Measurements from ENCODE around the gene OBSCN. TPM values are rescaled to one million over a fixed set of nuclear protein-coding genes. Genes with fewer than 3 reads are reported as not detected.

OBSCN gene
- total RNA-seq, 2 experiments from 2014 or later, result 80.8 to 82.2 TPM

DNA sequence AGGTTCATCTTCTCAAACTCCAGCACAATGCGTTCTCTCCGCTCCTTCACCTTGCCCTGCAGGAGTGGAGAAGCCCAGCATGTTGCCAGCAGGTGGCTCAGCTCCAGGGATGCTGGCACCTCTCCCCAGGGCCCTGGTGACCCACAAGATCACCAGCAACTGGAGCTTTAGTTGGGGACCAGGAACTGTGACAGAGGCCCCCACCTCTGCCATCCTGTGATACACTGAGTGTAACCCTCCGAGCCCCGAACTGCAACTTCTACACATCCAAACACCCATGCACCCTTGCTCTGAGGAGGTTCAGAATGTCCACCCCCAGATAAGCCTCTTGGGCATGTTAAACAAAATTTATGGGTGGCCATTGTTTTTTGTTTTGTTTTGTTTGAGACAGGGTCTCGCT, 203.3 kb downstream of the OBSCN start:
- H3K27ac ChIP-seq (ENCODE audit: low read depth in 1 of 2, low read length in 2 of 2), result no peak overlapping the region
- no peak overlapping the region for H3K27ac Mint-ChIP-seq
- no peak for ATAC-seq (ENCODE audit: poor library complexity)
- CTCF ChIA-PET, result no interaction called here
- H3K4me1 ChIP-seq (ENCODE audit: insufficient read depth, low read length), result peaks cover 24% of the 10 kb centered on the region
- POLR2A ChIA-PET, result no interaction called here
- H3K4me3 Mint-ChIP-seq, result no peak overlapping the region
- no peaks in the 10 kb centered on the region for H3K36me3 ChIP-seq (ENCODE audit: insufficient read depth, low read length)
- no peaks in the 10 kb centered on the region for H3K27me3 Mint-ChIP-seq
- H3K9me3 ChIP-seq (ENCODE audit: control insufficient read depth in 1 of 2, insufficient read depth in 1 of 2, low read length in 2 of 2), result peaks cover 0 to 4% of the 10 kb centered on the region in 2 experiments
- no peak overlapping the region for H3K4me3 ChIP-seq (ENCODE audit: low read length)
- intact Hi-C loops (cut with DNase I, micrococcal nuclease), result loop anchor here in 1 of 2 experiments (5.0 kb wide), 1 partner anchor 194 kb away; no protein-coding TSS in a partner anchor
- H3K36me3 Mint-ChIP-seq (ENCODE audit: low read depth), result no peaks in the 10 kb centered on the region
- TF ChIP-seq, protein P1, sequence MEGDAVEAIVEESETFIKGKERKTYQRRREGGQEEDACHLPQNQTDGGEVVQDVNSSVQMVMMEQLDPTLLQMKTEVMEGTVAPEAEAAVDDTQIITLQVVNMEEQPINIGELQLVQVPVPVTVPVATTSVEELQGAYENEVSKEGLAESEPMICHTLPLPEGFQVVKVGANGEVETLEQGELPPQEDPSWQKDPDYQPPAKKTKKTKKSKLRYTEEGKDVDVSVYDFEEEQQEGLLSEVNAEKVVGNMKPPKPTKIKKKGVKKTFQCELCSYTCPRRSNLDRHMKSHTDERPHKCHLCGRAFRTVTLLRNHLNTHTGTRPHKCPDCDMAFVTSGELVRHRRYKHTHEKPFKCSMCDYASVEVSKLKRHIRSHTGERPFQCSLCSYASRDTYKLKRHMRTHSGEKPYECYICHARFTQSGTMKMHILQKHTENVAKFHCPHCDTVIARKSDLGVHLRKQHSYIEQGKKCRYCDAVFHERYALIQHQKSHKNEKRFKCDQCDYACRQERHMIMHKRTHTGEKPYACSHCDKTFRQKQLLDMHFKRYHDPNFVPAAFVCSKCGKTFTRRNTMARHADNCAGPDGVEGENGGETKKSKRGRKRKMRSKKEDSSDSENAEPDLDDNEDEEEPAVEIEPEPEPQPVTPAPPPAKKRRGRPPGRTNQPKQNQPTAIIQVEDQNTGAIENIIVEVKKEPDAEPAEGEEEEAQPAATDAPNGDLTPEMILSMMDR (IDR thresholded peaks at IDR 0.05), result no peak
- no peaks in the 10 kb centered on the region for H3K9me3 Mint-ChIP-seq
- peaks cover 8% of the 10 kb centered on the region for H3K4me1 Mint-ChIP-seq (ENCODE audit: low read depth)
- no peak for DNase-seq
- peaks cover 0 to 8% of the 10 kb centered on the region in 2 experiments for H3K27me3 ChIP-seq (ENCODE audit: control insufficient read depth in 1 of 2, insufficient read depth in 2 of 2, low read length in 2 of 2)

DNA sequence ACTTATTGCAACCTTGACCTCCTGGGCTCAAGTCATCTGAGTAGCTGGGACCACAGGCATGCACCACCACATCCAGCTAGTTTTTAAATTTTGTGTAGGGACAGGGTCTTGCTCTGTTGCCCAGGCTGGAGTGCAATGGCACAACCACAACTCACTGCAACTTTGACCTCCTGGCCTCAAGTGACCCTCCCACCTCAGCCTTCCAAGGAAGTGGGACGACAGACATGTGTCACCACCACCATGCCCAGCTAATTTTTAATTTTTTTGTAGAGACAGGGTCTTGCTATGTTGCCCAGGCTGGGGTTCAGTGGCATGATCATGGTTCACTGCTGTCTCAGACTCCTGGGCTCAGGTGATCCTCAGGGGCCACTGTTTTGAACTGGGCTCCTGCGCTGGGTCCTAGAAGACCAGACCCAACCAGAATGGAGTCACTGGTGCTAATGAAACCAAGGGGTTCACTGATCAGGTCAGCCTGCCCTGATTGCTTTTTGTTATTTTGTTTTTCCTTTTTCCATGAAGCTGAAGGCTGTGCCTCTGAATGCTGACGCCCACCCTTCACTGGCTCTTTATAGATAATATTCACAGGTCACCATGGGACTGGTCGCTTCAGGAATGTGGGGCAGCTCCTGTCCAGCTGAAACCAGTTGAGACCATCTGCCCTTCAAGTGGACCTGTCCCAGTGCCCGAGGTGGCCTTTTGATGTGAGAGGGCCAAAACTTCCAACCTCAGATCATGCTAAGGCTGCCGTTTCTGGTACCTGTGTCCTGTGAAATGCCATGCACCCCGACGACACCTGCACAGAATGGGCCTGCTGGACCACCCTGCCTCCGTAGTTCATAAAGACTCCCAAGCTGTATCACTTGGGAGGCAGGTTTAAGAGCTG, 203.9 kb downstream of the OBSCN start:
- ChIA-PET POLR2A (interaction anchor here (0.6 kb wide), 1 partner anchor 110 kb away, joined by 3 read pairs; no protein-coding TSS in a partner anchor), CTCF (no interaction called here)
- Histone ChIP-seq H3K27ac (ENCODE audit: low read depth in 1 of 2, low read length in 2 of 2) (no peak overlapping the region), H3K9me3 (ENCODE audit: control insufficient read depth in 1 of 2, insufficient read depth in 1 of 2, low read length in 2 of 2) (peaks cover 0 to 6% of the 10 kb centered on the region in 2 experiments), H3K4me1 (ENCODE audit: insufficient read depth, low read length) (peaks cover 30% of the 10 kb centered on the region), H3K4me3 (ENCODE audit: low read length) (no peak overlapping the region), H3K36me3 (ENCODE audit: insufficient read depth, low read length) (no peaks in the 10 kb centered on the region), H3K27me3 (ENCODE audit: control insufficient read depth in 1 of 2, insufficient read depth in 2 of 2, low read length in 2 of 2) (peaks cover 0 to 8% of the 10 kb centered on the region in 2 experiments)
- TF ChIP-seq, protein P1 (IDR thresholded peaks at IDR 0.05), result no peak
- no peak for ATAC-seq (ENCODE audit: poor library complexity)
- H3K27ac Mint-ChIP-seq, result no peak overlapping the region
- no peaks in the 10 kb centered on the region for H3K9me3 Mint-ChIP-seq
- peaks cover 11% of the 10 kb centered on the region for H3K4me1 Mint-ChIP-seq (ENCODE audit: low read depth)
- H3K27me3 Mint-ChIP-seq, result no peaks in the 10 kb centered on the region
- H3K36me3 Mint-ChIP-seq (ENCODE audit: low read depth), result no peaks in the 10 kb centered on the region
- H3K4me3 Mint-ChIP-seq, result no peak overlapping the region
- DNase-seq, result no peak
- intact Hi-C loops (cut with DNase I, micrococcal nuclease), result loop anchor here in 1 of 2 experiments (5.0 kb wide), 1 partner anchor 194 kb away; no protein-coding TSS in a partner anchor

DNA sequence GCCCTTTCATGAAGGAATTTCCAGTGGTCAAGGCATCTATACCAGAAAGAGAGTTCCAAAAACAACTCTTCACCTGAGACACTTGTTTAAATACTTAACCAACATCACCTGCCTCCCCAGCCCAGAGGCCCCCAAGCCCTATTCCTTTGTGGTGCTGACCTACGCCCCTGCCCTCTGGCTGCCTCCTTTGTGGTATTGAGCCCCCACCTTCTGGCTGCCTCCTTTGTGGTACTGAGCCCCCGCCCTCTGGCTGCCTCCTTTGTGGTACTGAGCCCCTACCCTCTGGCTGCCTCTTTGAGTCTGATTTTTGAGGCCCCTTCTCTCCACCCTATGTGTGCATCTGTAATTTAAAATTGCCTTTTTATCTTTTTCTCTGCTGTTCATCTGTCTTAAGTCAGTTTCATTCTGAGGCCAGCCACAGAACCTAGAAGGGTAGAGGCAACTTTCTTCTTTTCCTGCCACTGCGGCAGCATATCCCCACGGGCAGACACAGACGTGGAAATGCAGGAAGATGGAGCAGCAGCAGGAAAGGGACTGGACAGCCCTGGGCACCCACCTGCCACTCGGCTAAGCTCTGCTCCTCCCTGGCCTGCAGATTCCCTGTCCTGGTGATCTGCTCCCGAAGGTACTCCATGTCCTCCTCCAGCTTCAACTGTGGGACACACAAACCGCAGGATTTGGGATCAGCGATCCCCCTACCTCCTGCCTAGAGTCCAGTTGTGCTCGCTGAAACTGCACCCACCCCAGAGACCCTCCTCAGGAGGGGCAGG, 205.6 kb downstream of the OBSCN start:
- H3K27me3 Mint-ChIP-seq, result peaks cover 11% of the 10 kb centered on the region
- peaks cover 24% of the 10 kb centered on the region for H3K4me1 Mint-ChIP-seq (ENCODE audit: low read depth)
- no peaks in the 10 kb centered on the region for H3K36me3 Mint-ChIP-seq (ENCODE audit: low read depth)
- no peak for DNase-seq
- ChIA-PET CTCF (interaction anchor here (0.7 kb wide), 1 partner anchor 298 kb away, joined by 3 read pairs; no protein-coding TSS in a partner anchor), POLR2A (no interaction called here)
- no peak for ATAC-seq (ENCODE audit: poor library complexity)
- TF ChIP-seq, protein P1 (IDR thresholded peaks at IDR 0.05), result no peak
- peak overlapping the region; percentile 7 for H3K27ac Mint-ChIP-seq
- peaks cover 23% of the 10 kb centered on the region for H3K4me1 ChIP-seq (ENCODE audit: insufficient read depth, low read length)
- intact Hi-C loops (cut with DNase I, micrococcal nuclease), result loop anchor here in 1 of 2 experiments (5.0 kb wide), 1 partner anchor 196 kb away; no protein-coding TSS in a partner anchor
- peaks cover 6 to 14% of the 10 kb centered on the region in 2 experiments for H3K27me3 ChIP-seq (ENCODE audit: control insufficient read depth in 1 of 2, insufficient read depth in 2 of 2, low read length in 2 of 2)
- H3K36me3 ChIP-seq (ENCODE audit: insufficient read depth, low read length), result no peaks in the 10 kb centered on the region
- H3K9me3 Mint-ChIP-seq, result no peaks in the 10 kb centered on the region
- peaks cover 0 to 6% of the 10 kb centered on the region in 2 experiments for H3K9me3 ChIP-seq (ENCODE audit: control insufficient read depth in 1 of 2, insufficient read depth in 1 of 2, low read length in 2 of 2)
- H3K4me3 Mint-ChIP-seq, result no peak overlapping the region
- H3K27ac ChIP-seq (ENCODE audit: low read depth in 1 of 2, low read length in 2 of 2), result no peak overlapping the region
- H3K4me3 ChIP-seq (ENCODE audit: low read length), result no peak overlapping the region
